GM21423 (cell line): ENCODE measurements around the gene SLC35B3.
"Not testable (repeated sequence)": the region's sequence is repeated elsewhere in the genome, so short reads cannot be mapped to it uniquely, and the experiment has no call there.

ENCODE experiments used
- ATAC-seq: cut with Tn5 transposase; IDR thresholded peaks from one replicate; pipeline ENCODE4 v1.9.1; 2021; ENCODE audit warnings: mild to moderate bottlenecking, moderate library complexity; ENCODE audit not compliant: unreplicated experiment

The SLC35B3 gene

DNA sequence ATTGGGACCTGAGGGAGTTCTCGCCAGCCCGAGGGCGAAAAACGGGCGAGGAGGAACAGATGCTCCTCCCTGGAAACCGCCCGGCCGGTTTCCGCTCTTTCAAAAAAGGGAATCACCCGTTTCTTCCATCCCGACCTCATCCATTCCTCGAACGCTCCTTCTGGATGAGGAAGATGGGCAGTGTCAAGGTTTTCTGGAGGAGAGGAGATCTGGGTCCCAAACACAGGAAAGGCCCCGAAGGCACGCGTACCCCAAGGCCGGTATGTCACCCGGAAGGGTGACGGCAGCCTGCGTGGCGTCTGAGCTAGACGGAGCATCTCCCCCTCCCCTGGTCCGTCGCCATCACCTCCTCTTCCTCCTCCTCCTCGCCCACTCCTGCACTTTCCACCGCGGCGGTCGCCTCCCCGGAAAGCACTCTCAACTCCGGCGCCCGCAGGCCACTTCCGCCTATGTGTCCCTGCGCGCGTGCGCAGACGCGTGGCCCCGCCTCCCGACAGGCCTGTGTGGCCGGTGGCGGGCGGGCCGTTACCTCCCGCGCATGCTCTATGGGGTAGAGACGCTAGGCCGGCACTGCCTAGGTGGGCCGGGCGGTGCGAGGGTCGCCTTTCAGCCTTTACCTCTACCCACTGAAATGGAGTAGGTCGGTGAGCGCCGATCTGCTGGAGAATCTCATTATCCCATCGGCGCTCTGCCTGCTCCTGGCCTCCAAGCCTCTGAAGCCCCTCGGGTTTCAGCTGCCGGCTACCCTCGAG lies at the start of gene SLC35B3:
Gene SLC35B3, minus strand, starts transcription at position 453 of the 752 bp plus-strand sequence.
- peak; percentile 97 for ATAC-seq

- no peak for ATAC-seq
Measured at GRCh38 chr6:8483650-8484049, 48.3 kb upstream of the SLC35B3 start.

DNA sequence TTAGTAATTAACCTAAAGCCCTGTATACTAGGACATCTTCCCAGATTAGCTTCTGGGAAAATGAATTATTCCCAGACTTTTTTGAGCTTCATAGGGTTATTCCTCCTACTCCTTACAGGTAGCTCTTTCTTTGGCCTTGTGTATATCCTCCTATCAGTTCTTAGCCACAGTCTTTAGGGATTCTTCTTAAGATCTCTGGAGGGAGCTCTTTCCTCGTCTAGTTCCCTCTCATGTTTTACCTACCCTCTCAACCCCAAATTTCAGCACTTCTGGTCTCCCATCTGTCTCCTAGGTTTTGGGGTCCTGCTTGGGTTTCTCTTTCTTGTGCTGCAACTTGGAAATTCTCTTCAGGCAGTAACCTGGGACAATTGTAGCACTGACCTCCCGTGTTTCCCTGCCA lies 46.4 kb upstream of the SLC35B3 start:
- peak; percentile 65 for ATAC-seq

GRCh38 chr6:8478418-8478817 lies 43.1 kb upstream of the SLC35B3 start:
- no peak for ATAC-seq

GRCh38 chr6:8476656-8477055 lies 41.3 kb upstream of the SLC35B3 start:
- ATAC-seq, result no peak

DNA sequence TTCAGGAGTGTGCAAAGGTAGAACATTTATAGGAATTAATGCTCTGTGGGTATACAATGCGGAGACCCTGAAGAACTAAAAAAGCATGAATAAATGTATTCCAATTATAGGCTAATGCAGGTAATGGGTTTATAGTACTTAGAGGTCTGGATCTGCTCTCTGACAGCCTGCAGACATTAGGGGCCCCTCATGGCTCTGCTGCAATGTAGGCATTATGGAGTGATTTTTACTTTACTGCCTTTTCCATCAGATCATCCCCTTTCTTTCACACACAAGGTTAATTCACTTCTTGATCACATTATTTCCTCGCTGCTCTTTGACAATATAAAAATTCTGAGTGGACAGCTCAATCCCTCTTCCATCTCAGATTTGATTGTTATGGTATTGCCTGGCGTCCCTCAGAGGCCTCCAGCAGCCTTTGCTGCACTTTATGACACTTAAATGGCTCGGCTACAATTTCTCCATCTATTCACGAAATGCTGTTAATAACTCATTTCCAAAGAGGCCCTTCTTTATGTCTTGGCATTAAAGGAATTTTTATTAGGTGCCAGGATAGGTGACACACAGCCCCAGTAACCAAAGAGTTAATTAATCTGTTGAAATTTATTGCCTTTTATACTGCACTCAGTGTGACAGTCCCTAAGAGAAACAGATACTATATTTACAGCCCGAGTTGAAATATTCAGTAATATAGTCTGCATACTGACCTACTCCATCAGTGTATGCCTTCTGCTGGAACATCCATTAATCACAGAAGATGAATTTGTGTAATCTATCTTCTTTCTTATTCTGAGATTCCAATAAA lies 33.4 kb upstream of the SLC35B3 start:
- ATAC-seq, result no peak

GRCh38 chr6:8462694-8463093 lies 27.3 kb upstream of the SLC35B3 start:
- ATAC-seq, result no peak

DNA sequence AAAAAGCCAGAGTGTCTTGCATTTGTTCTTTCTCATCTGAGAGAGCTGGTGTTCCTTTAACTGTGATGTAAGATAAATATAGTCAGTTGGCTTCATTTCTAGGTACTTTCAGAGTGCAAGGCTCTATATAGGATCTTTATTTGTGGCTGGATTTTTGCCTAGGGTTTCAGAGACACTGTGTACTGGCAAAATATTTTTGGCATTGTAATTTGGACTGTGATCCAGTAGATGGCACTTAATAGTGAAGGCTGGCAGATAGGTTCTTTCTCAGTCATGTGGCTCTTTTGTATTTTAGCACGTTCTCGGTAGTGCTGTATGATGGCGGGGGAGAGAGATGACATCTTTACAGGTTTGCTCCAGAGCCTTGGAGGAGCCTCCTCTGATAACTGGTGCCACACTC lies 26.8 kb upstream of the SLC35B3 start:
- ATAC-seq, result no peak

DNA sequence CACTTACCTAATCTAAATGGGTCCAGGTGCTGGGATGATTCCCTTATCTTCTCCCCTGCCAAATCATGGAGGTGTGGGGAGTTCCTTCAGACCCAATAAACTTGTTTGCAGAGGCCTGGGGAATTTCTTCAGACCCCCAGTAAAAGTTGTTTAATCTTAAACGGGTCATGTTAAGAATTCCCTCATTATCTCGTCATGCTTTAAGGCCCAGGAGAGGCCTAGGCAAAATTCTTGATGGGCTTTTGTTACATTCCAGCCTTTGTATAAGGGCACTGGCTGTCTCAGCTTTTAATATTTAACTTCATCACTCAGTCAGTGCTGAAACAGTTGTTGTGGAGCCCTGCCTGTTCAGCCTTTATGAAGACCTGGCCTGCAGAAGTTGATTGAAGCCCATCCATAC lies 11.0 kb upstream of the SLC35B3 start:
- ATAC-seq, result no peak

- ATAC-seq, result not testable (repeated sequence)
Measured at GRCh38 chr6:8445930-8446329, 10.6 kb upstream of the SLC35B3 start.

DNA sequence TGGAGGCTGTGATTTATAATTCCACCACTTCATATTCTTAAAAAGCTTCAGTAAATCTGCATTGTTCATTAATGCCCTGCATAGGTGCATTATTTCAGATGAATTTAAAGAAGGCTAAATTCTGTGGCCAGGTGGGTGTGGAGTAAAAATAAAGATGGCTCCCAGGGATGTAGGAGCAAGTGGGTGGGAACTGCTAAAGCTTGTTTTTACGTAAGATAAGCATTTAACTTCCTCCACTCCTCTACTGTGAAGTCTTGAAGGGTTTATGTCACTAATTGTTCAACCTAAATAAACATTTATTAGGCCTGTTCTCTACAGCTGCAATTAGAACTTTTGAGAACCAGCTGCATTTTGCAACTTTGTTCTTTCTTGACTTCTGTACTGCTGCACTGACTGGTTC lies 6.8 kb upstream of the SLC35B3 start:
- ATAC-seq, result no peak

DNA sequence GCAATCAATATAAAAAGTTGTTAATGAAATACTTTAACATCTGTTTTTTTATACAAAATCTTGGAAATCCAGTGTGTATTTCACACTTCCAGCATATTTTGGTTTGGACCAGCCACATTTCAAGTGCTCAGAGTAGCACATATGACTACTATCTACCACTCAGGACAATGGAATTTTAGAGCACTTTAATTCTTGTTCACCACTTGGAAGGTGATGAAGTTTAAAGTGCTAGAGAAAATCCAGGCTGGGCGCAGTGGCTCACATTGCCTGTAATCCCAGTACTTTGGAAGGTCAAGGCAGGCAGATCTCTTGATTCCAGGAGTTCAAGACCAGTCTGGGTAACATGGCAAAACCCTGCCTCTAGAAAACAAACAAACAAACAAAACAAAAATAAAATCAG lies 6.1 kb upstream of the SLC35B3 start:
- ATAC-seq, result no peak

DNA sequence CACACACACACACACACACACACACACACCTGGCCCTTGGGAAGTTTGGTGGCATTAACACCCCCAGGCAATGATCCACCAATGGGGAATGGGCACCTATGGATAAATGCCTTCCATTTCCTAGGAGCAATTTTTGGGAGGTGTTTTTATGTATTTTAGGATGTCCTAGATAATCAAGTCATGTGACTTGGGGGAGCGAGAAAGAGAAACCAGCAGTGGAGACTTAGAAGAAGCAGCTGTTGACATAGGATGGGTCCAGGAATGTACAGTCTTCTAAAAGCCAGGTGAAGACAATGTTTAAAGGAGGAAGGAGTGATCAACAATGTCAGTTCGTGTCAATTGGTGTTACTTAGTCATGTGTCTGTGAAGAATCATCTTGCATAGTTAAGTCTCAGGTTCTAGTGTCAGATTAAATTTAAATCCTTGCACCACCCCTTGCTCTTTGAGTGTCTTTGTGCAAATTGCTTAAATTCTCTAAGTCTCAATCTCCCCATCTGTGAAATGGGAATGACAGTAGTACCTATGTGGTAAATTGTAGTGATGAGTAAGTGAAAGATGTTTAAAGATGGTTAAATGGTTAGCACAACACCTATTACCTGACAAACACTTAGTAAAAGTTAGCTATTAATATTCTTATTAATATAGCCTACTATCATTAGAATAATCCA lies 4.4 kb upstream of the SLC35B3 start:
- no peak for ATAC-seq

- no peak for ATAC-seq
Measured at GRCh38 chr6:8437813-8438212, 2.5 kb upstream of the SLC35B3 start.

DNA sequence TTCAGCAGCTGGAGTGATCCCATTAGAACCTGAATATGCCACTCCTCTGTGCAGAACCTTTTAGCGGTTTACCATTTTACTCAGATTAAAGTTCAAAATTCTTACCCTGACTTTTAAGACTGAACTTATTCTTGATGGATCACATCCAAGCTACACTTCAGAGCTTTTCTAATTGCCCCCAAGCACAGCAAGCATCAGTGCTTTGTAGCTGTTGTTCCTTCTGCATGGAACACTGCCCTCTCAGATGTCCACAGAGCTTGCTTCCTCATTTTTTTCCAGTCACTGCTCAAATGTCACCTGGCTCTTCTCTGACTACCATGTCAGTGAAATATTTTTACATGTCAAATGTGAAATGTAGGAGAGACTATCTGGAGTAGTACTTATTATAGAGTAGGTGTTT lies 1.6 kb upstream of the SLC35B3 start:
- ATAC-seq, result no peak

DNA sequence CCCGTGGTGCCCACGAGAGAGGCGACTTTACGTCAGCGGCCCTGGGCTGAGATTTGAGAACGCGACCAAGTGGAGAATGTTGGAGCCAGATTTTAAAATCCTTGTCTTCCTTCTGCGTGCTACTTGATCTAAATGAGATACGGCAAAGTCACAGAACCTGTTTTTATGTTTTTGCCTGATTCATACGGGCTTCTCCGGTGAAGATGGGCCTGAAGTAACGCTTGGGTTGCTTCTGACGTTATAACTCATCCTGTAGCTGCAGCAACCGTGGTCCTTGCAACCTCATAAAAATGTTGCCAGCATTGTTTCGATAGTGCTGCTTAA lies 462 bp upstream of the SLC35B3 start:
- ATAC-seq, result no peak

- no peak for ATAC-seq
Measured at GRCh38 chr6:8434727-8435092, 635 bp downstream of the SLC35B3 start.

- ATAC-seq, result no peak
Measured at GRCh38 chr6:8432614-8433013, 2.7 kb downstream of the SLC35B3 start.

DNA sequence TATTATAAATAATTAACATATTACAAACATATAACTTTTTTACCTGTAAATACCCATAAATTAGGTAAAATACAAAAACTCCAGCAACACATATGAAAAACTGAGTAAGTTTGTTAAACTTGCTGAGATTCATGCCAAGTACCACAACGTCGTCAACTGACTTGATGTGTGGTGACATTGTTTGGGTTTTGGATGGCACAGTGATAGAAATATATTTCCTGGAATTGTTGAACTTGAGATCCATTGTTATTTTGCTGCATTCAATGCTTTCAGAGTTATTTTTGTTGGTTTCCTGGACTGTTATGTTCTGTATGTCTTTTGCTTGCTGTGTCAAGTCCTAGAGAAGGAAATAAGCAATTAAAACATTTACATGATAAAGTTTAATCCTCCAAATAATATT lies 5.5 kb downstream of the SLC35B3 start:
- no peak for ATAC-seq

GRCh38 chr6:8426544-8426943 lies 8.8 kb downstream of the SLC35B3 start:
- ATAC-seq, result not testable (repeated sequence)

GRCh38 chr6:8420031-8420588 lies 15.2 kb downstream of the SLC35B3 start:
- no peak for ATAC-seq

- no peak for ATAC-seq
Measured at GRCh38 chr6:8415913-8416312, 19.4 kb downstream of the SLC35B3 start.
